GM19455 (cell line): ENCODE results near the gene NFIA.

ENCODE experiments used
- ATAC-seq: cut with Tn5 transposase; IDR thresholded peaks from one replicate; pipeline ENCODE4 v1.9.1; 2021; ENCODE audit not compliant: unreplicated experiment

The NFIA gene

GRCh38 chr1:61149010-61149860 is 66.9 kb downstream of the NFIA start:
- ATAC-seq: no peak

GRCh38 chr1:61151565-61151964 is 69.2 kb downstream of the NFIA start:
- ATAC-seq: no peak

- ATAC-seq: no peak
Observed at GRCh38 chr1:61152066-61152465, 69.7 kb downstream of the NFIA start.

- ATAC-seq: no peak
Observed at GRCh38 chr1:61152469-61153105, 70.2 kb downstream of the NFIA start.

GRCh38 chr1:61156576-61157467 is 74.5 kb downstream of the NFIA start:
- no peak for ATAC-seq

GRCh38 chr1:61157468-61157987 is 75.2 kb downstream of the NFIA start:
- no peak for ATAC-seq

- ATAC-seq: no peak
Observed at GRCh38 chr1:61158591-61158990, 76.2 kb downstream of the NFIA start.

GRCh38 chr1:61160526-61160925 is 78.2 kb downstream of the NFIA start:
- no peak for ATAC-seq

- no peak for ATAC-seq
Observed at GRCh38 chr1:61162520-61163258, 80.3 kb downstream of the NFIA start.

- no peak for ATAC-seq
Observed at GRCh38 chr1:61163355-61163754, 81.0 kb downstream of the NFIA start.

- no peak for ATAC-seq
Observed at GRCh38 chr1:61165402-61165801, 83.0 kb downstream of the NFIA start.

- ATAC-seq: no peak
Observed at GRCh38 chr1:61167309-61167708, 84.9 kb downstream of the NFIA start.

GRCh38 chr1:61169045-61169444 is 86.7 kb downstream of the NFIA start:
- no peak for ATAC-seq

GRCh38 chr1:61169634-61170033 is 87.3 kb downstream of the NFIA start:
- no peak for ATAC-seq

- ATAC-seq: no peak
Observed at GRCh38 chr1:61170328-61171238, 88.2 kb downstream of the NFIA start.

GRCh38 chr1:61171346-61171745 is 89.0 kb downstream of the NFIA start:
- ATAC-seq: no peak

GRCh38 chr1:61171974-61172373 is 89.6 kb downstream of the NFIA start:
- ATAC-seq: no peak

GRCh38 chr1:61173118-61173517 is 90.8 kb downstream of the NFIA start:
- ATAC-seq: no peak

- ATAC-seq: no peak
Observed at GRCh38 chr1:61174060-61174795, 91.9 kb downstream of the NFIA start.
